Measurements from ENCODE around the gene FNDC3B. TPM values are rescaled to one million over a fixed set of nuclear protein-coding genes. Genes with fewer than 3 reads are reported as not detected.

FNDC3B gene
- total RNA-seq, 1 donor from 2014 or later: 38.1 TPM

DNA sequence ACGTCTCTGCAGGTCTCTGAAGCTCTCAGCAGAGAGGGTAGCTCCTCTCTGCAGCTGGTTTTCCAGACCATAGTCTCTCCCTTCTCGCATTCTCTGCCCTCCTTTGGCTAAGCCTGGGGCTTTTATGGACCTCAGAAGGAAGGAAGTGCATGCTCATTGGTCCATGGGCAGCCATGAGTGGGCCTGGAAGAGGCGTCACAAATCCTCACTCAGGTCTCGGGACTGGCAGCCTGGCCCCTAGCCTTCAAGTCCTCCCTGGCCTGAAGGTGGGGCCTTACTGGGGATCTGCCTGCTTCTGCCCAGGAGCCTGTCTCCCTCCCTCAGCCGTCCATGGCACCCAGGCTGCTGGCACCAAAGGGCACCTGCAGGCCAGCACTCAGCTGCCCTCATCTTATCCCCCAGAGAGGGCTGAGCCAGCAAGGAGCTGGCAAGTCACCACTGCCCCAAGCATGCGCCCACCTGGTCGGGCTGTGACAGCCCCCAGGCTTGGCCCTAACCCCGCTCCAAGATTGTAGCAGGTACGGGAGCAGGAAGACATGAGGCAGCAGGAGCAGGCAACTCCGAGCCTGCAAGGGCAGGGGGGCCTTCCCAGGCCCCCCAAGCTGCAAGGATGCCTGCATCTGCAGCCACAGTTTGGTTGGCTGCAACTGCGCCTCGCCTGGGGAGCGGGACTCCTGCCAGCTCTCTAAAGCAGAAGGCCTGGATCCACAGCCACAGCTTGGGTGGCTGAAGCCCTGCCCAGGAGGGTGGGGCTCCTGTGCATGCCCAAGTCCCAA lies 371.5 kb downstream of the FNDC3B start:
- intact Hi-C loops (cut with micrococcal nuclease): no loop called here

- intact Hi-C loops (cut with micrococcal nuclease): no loop called here
These were observed 372.1 kb downstream of the FNDC3B start for GRCh38 chr3:172411478-172411947.

DNA sequence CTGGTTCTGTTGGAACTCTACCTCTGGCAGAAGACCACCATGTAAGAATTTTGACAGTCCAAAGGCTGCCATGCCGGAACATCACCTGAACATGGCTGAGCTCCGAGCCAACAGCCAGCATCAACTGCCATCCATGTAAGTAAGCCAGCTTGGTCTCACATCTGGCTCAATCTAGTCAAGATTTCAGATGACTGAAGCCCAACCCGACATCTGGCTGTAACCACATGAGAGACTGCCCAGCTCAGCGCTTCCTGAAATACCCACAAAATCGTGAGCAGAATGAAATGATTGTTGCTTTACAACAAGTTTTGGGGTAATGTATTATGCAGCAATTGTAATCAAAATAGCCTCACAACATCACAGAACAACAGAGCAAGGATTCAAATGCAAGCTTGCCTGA lies 375.9 kb downstream of the FNDC3B start:
- intact Hi-C loops (cut with micrococcal nuclease): no loop called here

- intact Hi-C loops (cut with micrococcal nuclease): no loop called here
These were observed 398.3 kb downstream of the FNDC3B start for GRCh38 chr3:172437713-172438112.

- intact Hi-C loops (cut with micrococcal nuclease): no loop called here
These were observed 398.8 kb downstream of the FNDC3B start for GRCh38 chr3:172438186-172438585.

DNA sequence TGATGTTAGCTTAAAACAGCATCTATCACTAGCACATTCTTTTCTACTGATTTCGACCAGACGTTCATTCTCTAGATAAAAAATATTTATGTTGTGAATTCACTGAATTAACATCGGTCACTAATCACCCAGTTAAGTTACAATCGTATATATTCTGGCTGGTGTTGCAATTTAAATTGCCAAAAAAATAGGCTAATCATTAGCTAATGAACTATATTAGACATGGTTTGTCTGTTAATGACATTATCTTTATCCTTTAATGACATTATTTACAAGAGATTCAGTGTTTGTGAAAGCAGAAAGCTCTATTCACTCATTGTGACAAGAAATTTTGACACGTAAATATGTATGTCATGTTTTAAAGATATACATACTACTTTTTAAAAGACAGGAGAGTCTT lies 402.2 kb downstream of the FNDC3B start:
- intact Hi-C loops (cut with micrococcal nuclease): loop anchor here (10.0 kb wide), 1 partner anchor 627 kb away; the partner anchor contains the start of gene PLD1

DNA sequence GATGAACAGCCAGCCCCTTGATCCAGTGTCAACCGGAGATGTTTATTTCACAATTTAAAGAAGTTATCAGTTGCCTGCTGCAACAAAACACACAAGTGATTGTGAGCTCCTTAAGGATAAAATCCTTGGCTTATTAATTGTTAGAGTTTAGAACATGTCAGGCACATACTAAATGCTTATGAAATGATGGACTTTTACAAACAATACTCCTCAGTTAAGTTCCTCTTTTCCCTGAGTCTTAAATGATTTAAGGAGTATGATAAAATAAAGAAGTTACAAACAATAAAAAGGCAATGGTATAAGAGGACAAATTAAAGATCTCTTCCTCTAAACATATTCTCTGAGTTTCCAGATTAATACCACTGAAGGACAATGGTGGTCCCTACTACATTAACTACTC lies 403.2 kb downstream of the FNDC3B start:
- intact Hi-C loops (cut with micrococcal nuclease): loop anchor here (10.0 kb wide), 1 partner anchor 628 kb away; the partner anchor contains the start of gene PLD1

DNA sequence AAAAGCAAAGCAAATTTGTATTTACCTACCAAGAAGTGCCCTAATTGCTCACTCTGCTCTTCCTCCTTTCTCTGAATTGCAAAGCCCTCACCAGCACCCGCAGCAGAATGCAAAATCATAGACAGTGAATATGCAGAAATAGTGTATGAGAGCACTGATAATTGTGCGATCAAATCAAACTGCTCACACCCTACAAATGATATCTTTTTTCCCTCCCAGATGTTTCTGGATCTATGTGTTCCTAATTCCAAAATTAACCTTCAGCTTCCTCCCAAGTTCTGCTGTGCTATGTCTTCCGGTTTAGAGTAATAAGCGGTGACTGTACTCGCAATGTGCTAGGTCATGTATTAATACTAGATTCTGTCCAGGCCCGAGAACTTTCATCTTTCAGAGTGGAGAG lies 405.4 kb downstream of the FNDC3B start:
- intact Hi-C loops (cut with micrococcal nuclease): loop anchor here (10.0 kb wide), 1 partner anchor 630 kb away; the partner anchor contains the start of gene PLD1

DNA sequence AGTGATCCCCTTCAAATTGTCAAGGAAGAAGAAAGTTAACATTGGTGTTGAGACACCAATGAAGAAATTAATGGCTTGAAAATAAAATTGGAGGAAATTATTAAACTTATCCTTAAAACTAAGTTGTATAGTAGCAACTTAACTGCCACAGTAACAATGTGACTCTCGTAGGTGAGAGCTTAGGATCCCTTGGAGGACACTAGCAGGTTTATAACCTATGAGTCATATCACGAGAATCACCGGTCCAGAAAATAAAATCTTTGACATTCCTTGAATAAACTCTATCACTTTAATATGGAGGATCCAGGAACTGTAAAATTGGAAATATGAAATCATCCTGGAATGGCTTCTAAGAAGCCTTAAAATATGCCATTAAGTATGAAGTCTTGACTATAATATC lies 406.8 kb downstream of the FNDC3B start:
- intact Hi-C loops (cut with micrococcal nuclease): loop anchor here (10.0 kb wide), 1 partner anchor 631 kb away; the partner anchor contains the start of gene PLD1

GRCh38 chr3:172447611-172448579 lies 408.5 kb downstream of the FNDC3B start, which contains the start of gene GHSR:
Gene GHSR (minus strand): TSS chr3:172448456. CDS start chr3:172448413, 43 bp downstream.
- intact Hi-C loops (cut with micrococcal nuclease): loop anchor here (10.0 kb wide), 1 partner anchor 633 kb away; the partner anchor contains the start of gene PLD1

DNA sequence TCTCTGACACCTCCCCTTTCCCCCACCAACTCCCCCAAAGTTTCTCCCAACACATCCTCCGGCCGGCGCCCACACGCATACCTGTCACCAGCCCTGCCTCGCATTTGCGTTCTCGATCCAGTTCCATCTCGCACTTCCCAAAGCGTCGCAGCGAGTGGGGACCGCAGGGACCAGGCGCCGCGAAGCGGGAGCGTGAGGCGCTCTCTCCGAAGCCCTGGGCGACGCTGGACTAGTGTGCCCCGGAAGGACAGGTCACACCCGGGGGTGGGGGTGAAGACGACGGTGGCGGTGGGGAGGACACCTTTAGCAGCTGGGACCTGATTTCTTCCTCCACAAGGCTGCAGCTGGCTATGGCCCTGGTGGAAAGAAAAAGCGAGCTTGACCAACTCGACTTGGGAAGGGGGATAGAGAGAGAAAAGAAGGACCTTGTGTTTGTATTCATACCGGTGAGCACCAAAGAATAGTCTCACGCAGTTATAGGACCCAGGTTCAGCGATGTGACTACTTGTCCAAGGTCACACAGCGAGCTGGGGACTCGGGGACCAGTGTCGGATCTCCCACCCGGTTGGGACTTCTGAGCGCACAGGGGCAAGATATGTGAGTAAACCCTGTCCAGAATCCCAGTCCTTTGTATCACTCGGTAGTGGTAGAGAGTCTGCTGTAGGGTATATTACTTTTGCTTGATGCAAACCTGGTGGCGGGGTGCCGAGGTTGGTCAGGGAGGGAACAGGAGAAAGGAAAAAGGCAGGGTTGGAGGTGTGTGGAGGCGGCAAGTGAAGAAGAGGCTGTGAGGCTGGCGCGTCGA lies 409.5 kb downstream of the FNDC3B start:
- intact Hi-C loops (cut with micrococcal nuclease): loop anchor here (10.0 kb wide), 1 partner anchor 634 kb away; the partner anchor contains the start of gene PLD1

GRCh38 chr3:172449466-172450149 lies 410.2 kb downstream of the FNDC3B start:
- intact Hi-C loops (cut with micrococcal nuclease): loop anchor here (1.0 to 10.0 kb wide), 2 partner anchors 12 to 635 kb away; partner anchors contain the start of gene PLD1

Other genes with a start within 250 kb of the FNDC3B start
- 0.85 and 0.88 TPM in 2 replicates for gene PLD1, start 229.1 kb upstream of the FNDC3B start, total RNA-seq
- not detected in 2 replicates for gene TMEM212, start 196.2 kb upstream of the FNDC3B start, total RNA-seq